IMR-90 (cell line): ENCODE measurements around the gene FBLIM1. TPM values are rescaled to one million over a fixed set of nuclear protein-coding genes. Genes with fewer than 3 reads are reported as not detected.

Source experiments
- ATAC-seq: fragments of 200-7000 bp; cut with Tn5 transposase; 2 replicates; pipeline ENCODE4 v1.9.1; 2020; ENCODE audit warnings: low read depth, mild to moderate bottlenecking, moderate library complexity
- BruUV-seq: library from RNA; stranded (reverse); fragments of 400-500 nt; replicated peaks from 2 replicates; lab custom pipeline; 2021; lab: Mats Ljungman, UMichigan
- CTCF ChIA-PET: fragments of 300-600 bp; formaldehyde crosslinking; extraction: SDS; loops from one replicate; lab custom pipeline; 2021; ENCODE audit warnings: antibody characterized with exemption; lab: Yijun Ruan, JAX
- POLR2A ChIA-PET: fragments of 300-600 bp; sonication (Branson Sonifier 250); formaldehyde crosslinking; loops from one replicate; lab custom pipeline; 2022; ENCODE audit warnings: antibody characterized with exemption; ENCODE audit not compliant: unreplicated experiment; lab: Charles Lee
- DNase-seq: peaks from one replicate; pipeline ENCODE4 v3.0.0; 2013
- H2AFZ ChIP-seq: replicated peaks from 2 replicates; pipeline ENCODE3; 2013; ENCODE audit warnings: low read length, mild to moderate bottlenecking; ENCODE audit not compliant: poor library complexity
- H2AK5ac ChIP-seq: 2 replicates; pipeline ENCODE4 v1.6.1; 2013; ENCODE audit warnings: low read depth, low read length, inconsistent platforms
- H2AK9ac ChIP-seq: replicated peaks from 2 replicates; pipeline ENCODE3; 2013; ENCODE audit warnings: mild to moderate bottlenecking, low read depth, low read length, moderate library complexity; ENCODE audit not compliant: poor library complexity
- H2BK120ac ChIP-seq: 2 replicates; pipeline ENCODE4 v1.6.1; 2013; ENCODE audit warnings: low read depth, low read length, inconsistent platforms
- H2BK15ac ChIP-seq: 3 replicates; pipeline ENCODE4 v1.6.1; 2013; ENCODE audit warnings: low read depth, low read length, inconsistent platforms
- H2BK20ac ChIP-seq: 2 replicates; pipeline ENCODE4 v1.6.1; 2013; ENCODE audit warnings: low read depth, mild to moderate bottlenecking, inconsistent platforms, low read length, moderate library complexity
- H2BK5ac ChIP-seq: 2 replicates; pipeline ENCODE4 v1.6.1; 2013; ENCODE audit warnings: mild to moderate bottlenecking, low read depth, low read length, inconsistent platforms; ENCODE audit not compliant: poor library complexity, severe bottlenecking
- H3K14ac ChIP-seq: replicated peaks from 2 replicates; pipeline ENCODE4 v1.6.1; 2013; ENCODE audit warnings: low read depth, low read length, inconsistent platforms
- H3K18ac ChIP-seq: 2 replicates; pipeline ENCODE4 v1.6.1; 2013; ENCODE audit warnings: low read depth, low read length, control low read depth
- H3K23ac ChIP-seq: 2 replicates; pipeline ENCODE4 v1.6.1; 2013; ENCODE audit warnings: low read depth, low read length, inconsistent platforms
- H3K27ac ChIP-seq: 2 replicates; pipeline ENCODE4 v1.5.1; 2013; ENCODE audit warnings: mild to moderate bottlenecking, control low read depth, low read length; ENCODE audit not compliant: insufficient read depth
- H3K27me3 ChIP-seq: 2 replicates; pipeline ENCODE4 v1.6.1; 2013; ENCODE audit warnings: low read length; ENCODE audit not compliant: control insufficient read depth, insufficient read depth
- H3K36me3 ChIP-seq: 2 replicates; pipeline ENCODE4 v1.6.1; 2013; ENCODE audit warnings: low read length, mixed read lengths; ENCODE audit not compliant: control insufficient read depth, insufficient read depth
- H3K4ac ChIP-seq: 2 replicates; pipeline ENCODE4 v1.6.1; 2013; ENCODE audit warnings: low read depth, low read length, inconsistent platforms
- H3K4me1 ChIP-seq: 2 replicates; pipeline ENCODE4 v1.6.1; 2013; ENCODE audit warnings: low read length, mixed read lengths; ENCODE audit not compliant: control insufficient read depth, insufficient read depth
- H3K4me2 ChIP-seq: 2 replicates; pipeline ENCODE4 v1.6.1; 2013; ENCODE audit warnings: low read depth, mild to moderate bottlenecking, control low read depth, low read length, moderate library complexity
- H3K4me3 ChIP-seq: 2 replicates; pipeline ENCODE4 v1.5.1; 2013; ENCODE audit warnings: low read depth, mild to moderate bottlenecking, control low read depth, low read length, moderate library complexity; ENCODE audit not compliant: insufficient read depth
- H3K56ac ChIP-seq: 2 replicates; pipeline ENCODE4 v1.6.1; 2013; ENCODE audit warnings: low read length, inconsistent platforms; ENCODE audit not compliant: insufficient read depth; ENCODE audit errors: extremely low read depth
- H3K79me1 ChIP-seq, 2 experiments: 2 replicates each; pipeline ENCODE4 v1.6.1; 2013; ENCODE audit warnings: low read length in 2 of 2, inconsistent platforms in 1 of 2, low read depth in 1 of 2
- H3K9ac ChIP-seq: 2 replicates; pipeline ENCODE4 v1.6.1; 2013; ENCODE audit warnings: low read depth, low read length, control low read depth
- H3K9me1 ChIP-seq: 2 replicates; pipeline ENCODE4 v1.6.1; 2013; ENCODE audit warnings: low read length, inconsistent platforms; ENCODE audit not compliant: insufficient read depth
- H3K9me3 ChIP-seq: 2 replicates; pipeline ENCODE4 v1.6.1; 2013; ENCODE audit warnings: low read length; ENCODE audit not compliant: control insufficient read depth, insufficient read depth
- H4K20me1 ChIP-seq: 2 replicates; pipeline ENCODE4 v1.6.1; 2013; ENCODE audit warnings: low read length, inconsistent platforms; ENCODE audit not compliant: insufficient read depth
- H4K5ac ChIP-seq: 2 replicates; pipeline ENCODE4 v1.6.1; 2013; ENCODE audit warnings: mild to moderate bottlenecking, low read depth, low read length, control low read depth
- H4K8ac ChIP-seq, 2 experiments: 2 replicates each; pipeline ENCODE4 v1.6.1; 2013; ENCODE audit warnings: low read depth in 2 of 2, low read length in 2 of 2, control low read depth in 1 of 2, inconsistent platforms in 1 of 2
- H4K91ac ChIP-seq: 2 replicates; pipeline ENCODE4 v1.6.1; 2013; ENCODE audit warnings: low read depth, low read length, inconsistent platforms; ENCODE audit not compliant: insufficient read depth
- BHLHE40 ChIP-seq: fragments of 150-350 bp; IDR thresholded peaks from 2 replicates; pipeline ENCODE4 v1.6.1; 2016; ENCODE audit warnings: mild to moderate bottlenecking, low read depth, low read length
- CEBPB ChIP-seq: IDR thresholded peaks from 2 replicates; pipeline ENCODE4 v1.6.1; 2012; ENCODE audit warnings: low read depth, low read length, improper control_type of control experiment
- CHD1 ChIP-seq: IDR thresholded peaks from 2 replicates; pipeline ENCODE4 v1.6.1; 2012; ENCODE audit warnings: low read depth, low read length, improper control_type of control experiment
- CTCF ChIP-seq: conservative IDR thresholded peaks from 2 replicates; pipeline ENCODE4 v1.5.1; 2012; ENCODE audit warnings: mild to moderate bottlenecking, low read depth, low read length, improper control_type of control experiment
- ELK1 ChIP-seq: fragments of 150-350 bp; IDR thresholded peaks from 2 replicates; pipeline ENCODE4 v1.6.1; 2016; ENCODE audit warnings: low read depth, mild to moderate bottlenecking, low read length, moderate library complexity, borderline replicate concordance
- FOS ChIP-seq: fragments of 150-350 bp; IDR thresholded peaks from 2 replicates; pipeline ENCODE4 v1.6.1; 2016; ENCODE audit warnings: low read depth, low read length
- MAFK ChIP-seq: IDR thresholded peaks from 2 replicates; pipeline ENCODE4 v1.6.1; 2012; ENCODE audit warnings: low read depth, low read length, improper control_type of control experiment
- MXI1 ChIP-seq: IDR thresholded peaks from 2 replicates; pipeline ENCODE4 v1.6.1; 2012; ENCODE audit warnings: low read depth, mild to moderate bottlenecking, low read length, moderate library complexity, borderline replicate concordance
- NFE2L2 ChIP-seq: fragments of 150-350 bp; IDR thresholded peaks from 2 replicates; pipeline ENCODE4 v1.6.1; 2016; ENCODE audit warnings: low read depth, mild to moderate bottlenecking, low read length
- POLR2A ChIP-seq: IDR thresholded peaks from 2 replicates; pipeline ENCODE4 v1.6.1; 2012; ENCODE audit warnings: mild to moderate bottlenecking, low read depth, low read length
- RAD21 ChIP-seq: IDR thresholded peaks from 2 replicates; pipeline ENCODE4 v1.6.1; 2012; ENCODE audit warnings: low read length, improper control_type of control experiment
- RCOR1 ChIP-seq: IDR thresholded peaks from 2 replicates; pipeline ENCODE4 v1.6.1; 2012; ENCODE audit warnings: mild to moderate bottlenecking, low read length, improper control_type of control experiment; ENCODE audit not compliant: insufficient replicate concordance
- RFX5 ChIP-seq: IDR thresholded peaks from 2 replicates; pipeline ENCODE4 v1.8.0; 2012; ENCODE audit warnings: low read depth, mild to moderate bottlenecking, low read length, moderate library complexity
- USF2 ChIP-seq: fragments of 150-350 bp; IDR thresholded peaks from 2 replicates; pipeline ENCODE4 v1.6.1; 2017; ENCODE audit warnings: mild to moderate bottlenecking, antibody characterized with exemption, low read length, low read depth
- WGBS, 2 experiments: methylation state at CpG; one replicate each; pipeline versions ENCODE4 v1.1.5 to v1.1.7; 2013; ENCODE audit warnings: missing lambda C conversion rate in 2 of 2; ENCODE audit not compliant: insufficient read length in 1 of 2; ENCODE audit errors: extremely low coverage in 2 of 2; 5-methylcytosine and 5-hydroxymethylcytosine counted together
- dilution Hi-C: fragments of 300-500 bp; cut with HindIII; formaldehyde crosslinking; loops from one replicate; pipeline ENCODE4 v1.14.3; 2018; ENCODE audit warnings: low sequenced_read_pairs; ENCODE audit not compliant: unreplicated experiment
- in situ Hi-C: fragments of 300-500 bp; cut with MboI; formaldehyde crosslinking; loops from 3 replicates; pipeline ENCODE4 v1.14.3; 2019; ENCODE audit warnings: low sequenced_read_pairs, inconsistent platforms, mixed read lengths
- intact Hi-C: fragments of 100-400 bp; cut with micrococcal nuclease; formaldehyde crosslinking; loops from 2 replicates; pipeline ENCODE4 v1.10.0; 2022
- polyA plus RNA-seq, 3 experiments: library from polyadenylated mRNA; depleted of rRNA; stranded (reverse); fragments of >200 nt; gene quantifications; 2 replicates each; pipeline ENCODE4 v1.2.3, GENCODE V29; 2012; ENCODE audit warnings: low replicate concordance in 1 of 3
- total RNA-seq: library from RNA; depleted of rRNA; stranded (reverse); fragments of >200 nt; gene quantifications from 2 replicates; pipeline ENCODE4 v1.2.3, GENCODE V29; 2012

The FBLIM1 gene
- total and polyA plus RNA-seq, 2 of the 4 experiments (the other 2 are of a cell fraction) = 52.2 to 140 TPM

DNA sequence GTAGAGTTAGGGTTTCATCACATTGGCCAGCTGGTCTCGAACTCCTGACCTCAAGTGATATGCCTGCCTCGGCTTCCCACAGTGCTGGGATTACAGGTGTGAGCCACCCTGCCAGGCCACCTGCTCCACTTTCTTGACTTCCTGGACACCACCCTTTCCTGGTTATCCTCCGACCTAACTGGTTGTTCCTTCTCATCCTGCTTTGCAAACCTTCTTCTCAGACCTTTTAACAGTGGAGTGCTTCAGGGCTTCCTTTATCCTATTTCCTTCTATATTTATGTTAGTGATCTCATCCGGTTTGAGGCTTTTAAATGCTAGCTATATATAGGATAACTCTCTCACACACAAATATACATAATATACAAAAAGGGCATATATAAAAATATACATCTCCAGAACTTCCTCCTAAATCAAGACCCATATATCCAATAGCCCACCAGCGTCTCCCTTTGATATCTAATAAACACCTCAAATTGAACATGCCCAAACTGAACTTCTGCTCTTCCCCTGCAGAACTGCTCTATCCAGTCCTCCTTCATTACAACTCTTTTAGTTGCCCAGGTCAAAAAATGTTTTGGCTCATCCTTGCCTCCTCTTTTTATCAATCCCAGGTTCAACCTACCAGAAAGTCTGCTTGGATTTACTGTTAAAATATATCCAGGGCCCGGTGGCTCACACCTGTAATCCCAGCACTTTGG, 68.4 kb downstream of the FBLIM1 start:
- Histone ChIP-seq H3K14ac (no peak overlapping the region), H4K5ac (no peak overlapping the region), H3K9me3 (no peaks in the 10 kb centered on the region), H3K9ac (no peak overlapping the region), H3K4me1 (no peaks in the 10 kb centered on the region), H3K9me1 (no peaks in the 10 kb centered on the region; the same call in 1 of the 2 replicates), H2BK120ac (no peak overlapping the region), H2BK15ac (no peak overlapping the region), H4K91ac (no peak overlapping the region), H3K23ac (no peak overlapping the region), H2AK9ac (no peak overlapping the region), H2BK20ac (no peak overlapping the region), H2AFZ (no peak overlapping the region), H3K56ac (no peak overlapping the region), H3K4me2 (no peak overlapping the region), H2BK5ac (no peak overlapping the region), H3K27ac (no peak overlapping the region), H3K4me3 (no peak overlapping the region), H3K27me3 (no peaks in the 10 kb centered on the region), H3K36me3 (no peaks in the 10 kb centered on the region), H2AK5ac (no peak overlapping the region), H3K4ac (no peak overlapping the region), H4K20me1 (no peaks in the 10 kb centered on the region), H4K8ac (no peak overlapping the region), H3K18ac (no peak overlapping the region), H3K79me1 (peaks cover 0 to 1% of the 10 kb centered on the region in 2 experiments; a peak in 2 of 4 replicates)
- no TSS peak for BruUV-seq
- in situ Hi-C loops = no loop called here
- intact Hi-C loops = no loop called here
- TF ChIP-seq FOS = no peak
- TF ChIP-seq MAFK = no peak
- TF ChIP-seq ELK1 = no peak
- no peak for TF ChIP-seq CHD1
- no peak for TF ChIP-seq CEBPB
- no peak for TF ChIP-seq POLR2A
- TF ChIP-seq CTCF = no peak
- TF ChIP-seq RCOR1 = no peak
- no peak for TF ChIP-seq RAD21
- no peak for TF ChIP-seq MXI1
- TF ChIP-seq NFE2L2 = no peak
- no peak for TF ChIP-seq USF2
- TF ChIP-seq RFX5 = no peak
- no peak for TF ChIP-seq BHLHE40
- ATAC-seq = no peak
- dilution Hi-C loops = no loop called here
- ChIA-PET CTCF (no interaction called here), POLR2A (no interaction called here)
- 96% methylated on average over 3 of the region's 6 CpGs; no CpG with 5 or more reads in 1 of the 2 experiments for WGBS, 2 experiments
- DNase-seq = no peak
